Stimulated activated CD4-positive, alpha-beta T cell treated with anti-CD3 and anti-CD28 coated beads, Interleukin-4, amount 100 ng/mL, for 4 hours (primary cell): ENCODE results near the gene GAL3ST3.

ENCODE experiments used
- DNase-seq, 2 experiments: peaks; one replicate each; pipeline ENCODE4 v3.0.0-alpha.2; 2020

GAL3ST3 gene

DNA sequence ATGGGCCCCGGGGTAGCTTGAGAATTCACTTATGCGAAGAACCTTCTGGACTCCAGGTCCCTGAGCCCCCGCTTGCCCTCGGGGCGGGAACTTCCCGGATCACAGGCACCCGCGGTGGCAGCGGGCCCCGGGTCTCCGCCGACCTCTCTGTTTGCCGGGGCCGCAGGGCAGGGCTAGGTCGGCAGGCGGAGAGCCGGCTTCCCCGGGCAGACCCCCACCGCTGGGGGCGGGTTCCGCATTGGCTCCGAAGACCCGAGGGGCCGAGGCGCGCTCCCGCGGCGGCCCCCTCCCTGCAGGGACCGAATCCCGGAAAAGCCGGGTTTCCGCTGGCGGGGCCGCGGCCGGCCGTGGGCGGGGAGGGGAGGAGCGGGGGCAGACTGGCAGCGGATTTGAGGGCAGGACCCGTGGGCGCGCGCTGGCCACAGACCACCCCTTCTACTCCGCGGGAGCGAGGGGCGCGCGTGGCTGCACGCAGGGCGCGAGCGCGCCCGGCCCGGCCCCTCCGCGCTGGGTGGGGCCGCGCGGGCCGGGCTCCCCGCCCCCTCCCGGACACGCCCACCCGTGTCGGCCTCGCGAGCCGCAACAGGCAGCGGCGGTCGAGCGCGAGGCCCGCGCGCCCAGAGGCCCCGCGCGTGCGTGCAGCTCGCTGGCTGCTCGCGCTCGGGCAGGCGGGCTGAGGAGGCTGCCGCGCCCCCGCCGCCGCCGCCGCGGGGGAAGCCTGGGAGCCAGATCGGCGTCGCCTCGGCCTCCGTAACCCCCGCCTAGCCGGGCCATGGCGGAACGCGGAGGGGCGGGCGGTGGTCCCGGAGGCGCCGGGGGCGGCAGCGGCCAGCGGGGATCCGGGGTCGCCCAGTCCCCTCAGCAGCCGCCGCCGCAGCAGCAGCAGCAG, 21.0 kb upstream of the GAL3ST3 start, which contains the start of gene PACS1:
Gene PACS1 (plus strand): TSS at position 558 of the 889 bp plus-strand sequence. CDS start 215 bp downstream, at position 773.
- peak; percentile 69 to 74 for DNase-seq

DNA sequence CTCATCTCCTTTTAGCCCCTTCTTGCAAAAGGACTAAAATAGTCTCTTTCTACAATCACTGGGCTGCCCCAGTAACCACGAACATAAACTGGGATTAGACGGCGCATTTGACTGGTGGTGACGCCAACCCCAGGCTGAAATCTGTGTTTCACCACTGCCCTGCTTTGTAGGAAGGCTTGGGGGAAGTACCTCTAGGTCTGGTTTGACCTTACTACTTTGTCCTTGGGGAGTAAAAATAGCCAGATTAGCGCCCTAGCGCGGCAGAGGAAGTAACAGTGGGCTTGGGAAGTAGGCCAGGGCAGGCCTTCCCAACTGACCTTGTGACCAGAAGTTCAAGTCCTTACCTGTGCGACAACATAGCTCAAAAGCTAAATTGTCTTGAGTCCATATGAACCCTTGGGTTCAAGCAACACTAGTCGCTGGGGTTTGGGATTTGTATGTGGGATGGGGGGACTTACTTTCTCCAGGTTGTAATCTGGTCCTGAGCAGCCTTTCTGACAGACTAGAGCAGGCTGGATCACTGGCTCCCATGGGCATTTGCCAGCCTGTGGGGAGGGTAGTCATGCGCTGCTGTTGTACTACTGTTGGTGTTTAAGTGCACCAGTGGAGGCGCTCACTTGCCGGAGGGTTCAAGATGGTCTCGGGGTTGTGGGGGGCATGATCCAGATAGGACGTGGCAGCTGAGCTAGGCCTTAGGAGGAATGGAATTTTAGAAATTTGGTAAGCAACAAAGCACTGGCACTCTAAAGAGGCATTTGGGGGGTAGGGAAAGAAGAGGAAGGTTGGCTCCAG, 20.2 kb upstream of the GAL3ST3 start:
- peak in 1 of 2 experiments; percentile 32 for DNase-seq

DNA sequence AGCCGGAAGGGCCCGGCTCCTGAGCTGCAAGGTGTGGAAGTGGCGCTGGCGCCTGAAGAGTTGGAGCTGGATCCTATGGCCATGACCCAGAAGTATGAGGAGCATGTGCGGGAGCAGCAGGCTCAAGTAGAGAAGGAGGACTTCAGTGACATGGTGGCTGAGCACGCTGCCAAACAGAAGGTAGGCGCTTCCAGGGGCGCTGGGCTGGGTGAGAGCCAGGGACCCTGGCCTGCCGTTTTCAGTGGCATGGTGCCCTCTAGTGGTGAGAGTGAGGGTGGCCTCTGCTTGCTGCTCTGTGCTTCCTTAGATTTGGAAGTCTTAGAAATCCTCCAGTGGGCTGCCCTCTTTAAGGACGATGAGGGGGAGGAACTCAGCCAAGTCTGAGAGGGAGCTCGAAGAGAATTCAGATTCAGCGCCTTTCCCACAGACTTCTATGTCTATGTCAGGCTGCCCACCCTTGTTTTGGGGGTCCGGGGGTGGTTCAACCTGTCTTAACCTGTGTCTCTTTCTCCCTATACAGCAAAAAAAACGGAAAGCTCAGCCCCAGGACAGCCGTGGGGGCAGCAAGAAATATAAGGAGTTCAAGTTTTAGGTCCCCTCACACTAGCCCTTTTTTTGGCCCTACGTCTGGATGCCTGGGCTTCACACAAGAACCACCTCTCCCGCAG, 19.3 kb upstream of the GAL3ST3 start:
- peak; percentile 68 to 70 for DNase-seq

DNA sequence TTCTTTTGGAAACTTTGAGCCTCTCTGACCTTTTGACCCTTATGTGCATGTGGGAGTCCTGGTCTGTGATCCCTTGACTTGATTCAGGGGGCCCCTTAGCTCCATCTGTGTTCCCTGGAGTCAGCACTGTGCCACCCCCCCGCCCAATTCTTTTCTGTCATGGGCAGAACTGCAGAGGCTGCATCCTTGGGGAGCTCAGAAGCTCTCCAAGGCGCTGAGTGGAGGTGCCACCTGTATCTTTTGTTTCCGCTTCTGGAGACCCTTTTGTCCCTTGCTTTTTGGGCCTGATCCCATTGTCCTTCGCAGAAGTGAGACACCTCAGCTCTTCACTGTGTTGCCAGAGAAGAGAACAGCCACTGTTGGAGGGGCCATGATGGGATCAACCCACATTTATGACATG, 18.7 kb upstream of the GAL3ST3 start:
- DNase-seq, result no peak

DNA sequence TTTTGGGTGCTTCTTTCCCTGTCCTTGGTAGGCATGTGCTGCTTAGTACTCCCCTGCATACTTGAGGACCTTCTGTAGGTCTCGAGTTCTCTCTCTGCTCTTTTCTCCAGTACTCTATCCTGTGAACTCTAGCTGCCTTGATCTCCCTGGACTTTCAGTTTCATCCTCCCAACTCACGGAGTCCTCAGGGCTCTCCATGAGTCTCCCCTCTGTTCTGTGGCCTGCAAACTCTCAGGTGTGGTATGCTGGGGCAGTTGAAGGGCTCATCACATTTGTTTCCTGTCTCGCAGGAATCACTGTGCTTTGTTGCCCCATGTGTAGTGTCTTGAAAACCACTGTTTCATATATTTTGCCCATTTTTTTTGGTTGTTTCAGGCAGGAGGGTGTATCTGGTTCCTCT, 17.8 kb upstream of the GAL3ST3 start:
- no peak for DNase-seq

DNA sequence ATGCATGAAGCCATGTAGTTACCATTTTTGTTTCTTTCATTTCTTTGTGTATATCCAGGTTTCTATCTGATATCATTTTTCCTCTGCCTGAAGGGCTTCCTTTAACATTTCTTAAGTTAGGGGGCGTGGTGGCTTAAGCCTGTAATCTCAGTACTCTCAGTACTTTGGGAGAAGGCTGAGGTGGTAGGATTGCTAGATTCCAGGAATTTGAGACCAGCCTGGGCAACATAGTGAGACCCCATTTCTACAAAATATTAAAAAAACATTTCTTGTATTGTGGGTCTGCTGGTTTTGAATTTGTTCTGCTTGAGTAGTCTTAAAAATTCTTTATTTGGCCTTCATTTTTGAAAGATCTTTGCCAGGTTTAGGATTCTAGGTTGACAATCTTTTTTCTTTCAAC, 15.6 kb upstream of the GAL3ST3 start:
- no peak for DNase-seq

DNA sequence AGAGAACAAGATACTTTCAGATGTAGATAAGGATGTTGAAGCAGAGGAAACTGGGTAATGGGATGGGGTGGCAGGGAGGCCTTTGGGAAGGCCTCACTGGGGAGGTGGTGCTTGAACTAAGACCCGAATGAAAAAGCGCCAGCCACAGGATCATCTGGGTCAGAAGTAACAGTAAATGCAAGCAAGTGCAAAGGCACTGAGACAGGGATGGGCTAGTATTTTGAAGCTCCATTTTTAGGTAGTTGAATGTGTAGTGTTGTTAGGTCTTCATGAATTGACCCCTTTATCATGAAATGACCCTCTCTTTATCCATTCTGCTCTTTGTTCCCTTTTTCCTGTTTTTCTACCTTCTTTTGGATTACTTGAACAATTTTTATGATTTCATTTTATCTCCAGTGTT, 14.9 kb upstream of the GAL3ST3 start:
- no peak for DNase-seq

DNA sequence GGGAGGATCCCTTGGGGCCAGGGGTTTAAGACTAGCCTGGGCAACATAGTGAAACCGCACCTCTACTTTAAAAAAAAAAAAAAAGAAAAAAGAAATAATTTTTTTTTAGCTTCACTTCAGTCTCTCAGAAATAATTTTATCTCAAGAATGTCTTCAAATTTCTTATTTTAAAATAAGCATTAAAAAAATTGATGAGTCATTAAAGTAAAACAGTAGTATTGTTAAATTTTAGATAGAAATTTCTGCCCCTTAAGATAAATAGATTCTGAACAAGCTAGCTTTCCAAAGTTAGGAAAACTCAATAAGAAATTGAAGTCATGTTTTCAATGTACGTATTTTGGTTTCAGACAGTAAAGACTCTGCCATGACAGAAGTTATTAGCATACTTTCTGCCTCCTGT, 13.4 kb upstream of the GAL3ST3 start:
- no peak for DNase-seq

DNA sequence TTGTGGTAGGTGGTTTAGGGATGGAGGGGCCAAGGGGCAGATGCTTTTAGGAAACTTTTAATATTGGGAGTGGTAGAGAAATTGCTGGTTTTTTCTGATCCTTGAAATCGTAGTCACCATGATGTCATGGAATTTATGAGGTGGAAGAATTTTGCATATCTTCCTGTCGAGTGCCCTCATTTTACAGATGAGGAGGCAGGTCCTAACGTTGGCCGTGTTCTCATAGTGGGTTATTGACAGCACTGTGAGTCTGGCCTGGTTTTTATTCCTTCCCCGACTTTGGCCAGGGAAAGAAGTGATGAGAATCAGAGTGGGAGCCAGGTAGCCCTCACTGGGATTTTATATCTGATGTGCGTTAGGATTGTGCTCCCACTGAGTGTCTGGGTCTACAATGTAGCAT, 12.3 kb upstream of the GAL3ST3 start:
- no peak for DNase-seq

DNA sequence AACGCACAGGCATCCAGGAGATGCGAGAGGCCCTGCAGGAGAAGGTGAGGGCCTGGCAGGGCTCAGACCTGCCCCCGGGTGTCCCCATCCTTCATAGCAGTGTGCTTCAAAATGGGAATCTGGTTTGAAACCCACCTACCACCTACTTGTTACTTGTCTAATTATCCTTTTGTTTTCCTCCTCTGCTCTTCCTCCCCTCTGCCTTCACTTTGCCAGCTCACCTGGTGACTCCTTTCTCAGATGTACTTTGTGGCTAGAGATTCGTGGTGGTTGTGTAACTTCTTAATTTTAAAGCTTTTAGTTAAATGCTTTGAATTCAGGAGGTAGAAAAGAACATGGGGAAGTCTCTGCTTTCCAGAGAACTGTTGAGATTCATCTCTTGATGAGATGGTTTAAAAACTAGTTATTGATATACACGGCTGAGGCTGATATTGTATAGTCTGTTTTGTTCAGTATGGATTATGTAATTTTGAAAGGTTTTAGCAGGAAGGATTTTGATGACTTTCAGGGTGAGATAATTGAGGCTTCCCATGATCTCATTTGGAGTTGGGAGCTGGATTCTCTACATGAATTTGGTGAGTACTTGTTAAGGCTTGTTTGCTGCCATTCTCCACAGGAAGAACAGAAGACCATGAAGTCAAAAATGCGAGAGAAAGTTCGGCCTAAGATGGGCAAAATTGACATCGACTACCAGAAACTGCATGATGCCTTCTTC, 11.2 kb upstream of the GAL3ST3 start:
- DNase-seq, result no peak

DNA sequence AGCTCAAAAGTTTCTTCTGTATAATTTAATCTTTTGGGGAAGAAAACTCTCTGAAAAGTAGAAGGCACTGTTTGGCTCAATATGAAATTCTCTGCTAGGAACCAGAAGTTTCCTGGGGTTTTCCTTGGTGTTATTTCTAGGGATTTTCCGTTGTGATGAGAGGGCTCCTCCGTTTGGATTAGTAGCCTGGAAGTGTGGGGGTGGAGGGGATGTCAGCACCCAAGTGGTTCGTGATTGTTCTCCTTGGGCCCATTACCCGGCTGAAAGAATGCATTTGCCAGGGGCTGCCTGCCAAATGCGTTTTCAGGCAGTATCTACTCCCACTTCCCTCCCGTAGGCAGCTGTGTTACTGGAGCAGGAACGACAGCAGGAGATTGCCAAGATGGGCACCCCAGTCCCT, 7.5 kb upstream of the GAL3ST3 start:
- no peak for DNase-seq

DNA sequence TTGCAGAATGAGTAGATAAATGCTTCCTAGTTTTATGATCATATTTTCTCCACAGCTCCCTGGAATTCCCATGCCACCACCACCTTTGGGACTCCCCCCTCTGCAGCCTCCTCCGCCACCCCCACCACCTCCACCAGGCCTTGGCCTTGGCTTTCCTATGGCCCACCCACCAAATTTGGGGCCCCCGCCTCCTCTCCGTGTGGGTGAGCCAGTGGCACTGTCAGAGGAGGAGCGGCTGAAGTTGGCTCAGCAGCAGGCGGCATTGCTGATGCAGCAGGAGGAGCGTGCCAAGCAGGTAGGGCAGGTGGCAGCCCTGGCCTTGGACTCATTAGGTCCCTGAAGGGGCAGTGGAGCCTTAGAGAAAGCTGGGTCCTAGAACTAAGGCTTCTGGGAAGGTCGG, 6.1 kb upstream of the GAL3ST3 start:
- DNase-seq, result no peak

DNA sequence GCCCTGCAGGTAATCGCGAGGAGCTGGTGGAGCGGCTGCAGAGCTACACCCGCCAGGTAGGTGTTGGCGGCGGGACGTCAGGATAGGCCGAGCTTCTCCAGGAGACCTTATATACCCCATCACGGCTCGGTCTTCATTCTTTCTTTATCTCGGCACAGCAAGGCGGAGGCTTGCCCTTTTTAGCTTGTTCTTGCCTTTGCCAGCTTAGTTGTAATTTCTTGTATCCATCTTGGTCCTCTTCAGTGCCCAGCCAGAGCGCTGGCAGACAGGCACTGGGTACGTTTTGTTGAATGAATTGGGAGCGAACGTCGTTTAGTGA, 3.7 kb upstream of the GAL3ST3 start:
- no peak for DNase-seq

DNA sequence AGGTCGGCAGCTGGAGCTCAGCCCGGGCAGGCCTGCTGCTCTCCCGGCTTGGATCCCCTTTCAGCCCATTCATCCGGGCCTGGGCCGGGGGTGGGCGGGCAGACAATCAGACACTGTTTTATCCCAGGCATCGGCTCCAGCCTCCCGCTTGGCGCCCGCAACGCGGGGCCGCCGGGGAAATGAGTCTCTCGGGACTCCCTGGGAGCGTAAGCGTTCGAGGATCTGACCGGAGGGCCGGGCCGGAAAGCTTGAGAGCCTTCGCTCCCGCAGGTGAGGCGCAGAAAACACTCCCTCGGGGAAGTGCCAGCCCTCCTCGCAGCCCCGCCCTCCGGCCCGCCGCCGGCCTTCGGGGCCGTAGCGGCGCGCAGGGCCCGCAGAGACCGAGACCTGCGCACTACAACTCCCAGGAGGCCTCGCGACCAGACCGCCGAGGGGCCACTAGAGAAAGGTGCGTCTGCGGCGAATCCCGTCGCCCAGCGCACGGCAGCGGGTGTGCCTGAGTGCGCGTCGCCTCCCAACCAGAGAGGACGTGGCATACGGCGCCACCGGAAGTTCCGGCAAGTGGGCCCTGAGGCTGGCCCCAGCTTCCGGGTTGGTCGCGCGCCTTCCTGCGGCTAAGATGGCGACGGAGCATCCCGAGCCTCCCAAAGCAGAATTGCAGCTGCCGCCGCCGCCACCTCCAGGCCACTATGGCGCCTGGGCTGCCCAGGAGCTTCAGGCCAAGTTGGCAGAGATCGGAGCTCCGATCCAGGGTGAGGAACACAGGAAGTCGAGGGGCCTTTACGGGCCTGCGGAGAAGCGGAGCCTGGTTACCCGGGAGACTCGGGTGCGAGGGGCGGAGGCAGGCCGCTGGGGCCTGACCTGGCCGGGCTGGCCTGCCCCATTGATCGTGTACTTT, 3.1 kb upstream of the GAL3ST3 start, which contains the start of gene SF3B2:
Gene SF3B2 (plus strand): TSS at position 599 of the 898 bp plus-strand sequence. CDS start 21 bp downstream, at position 620.
- DNase-seq, result peak; percentile 94 to 95

DNA sequence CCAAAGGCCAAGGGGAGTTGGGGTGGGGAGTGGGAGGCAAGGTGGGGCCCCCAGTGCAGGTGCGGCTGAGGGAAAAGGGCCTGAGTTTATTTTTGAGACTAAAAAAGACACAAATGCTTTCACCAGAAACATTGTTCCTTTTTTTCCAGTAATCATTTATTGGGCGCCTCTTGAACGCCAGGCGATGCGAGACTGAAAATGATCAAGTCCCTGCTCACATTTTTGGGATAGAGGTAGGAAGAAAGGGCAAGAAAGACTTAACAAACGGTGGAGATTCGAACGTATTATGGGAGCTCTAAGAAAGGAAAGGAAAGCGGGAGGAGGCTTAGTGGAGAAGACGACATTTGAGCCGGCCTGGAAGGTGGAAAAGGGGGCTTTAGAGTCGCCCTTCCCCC, 2.4 kb upstream of the GAL3ST3 start:
- DNase-seq, result no peak

DNA sequence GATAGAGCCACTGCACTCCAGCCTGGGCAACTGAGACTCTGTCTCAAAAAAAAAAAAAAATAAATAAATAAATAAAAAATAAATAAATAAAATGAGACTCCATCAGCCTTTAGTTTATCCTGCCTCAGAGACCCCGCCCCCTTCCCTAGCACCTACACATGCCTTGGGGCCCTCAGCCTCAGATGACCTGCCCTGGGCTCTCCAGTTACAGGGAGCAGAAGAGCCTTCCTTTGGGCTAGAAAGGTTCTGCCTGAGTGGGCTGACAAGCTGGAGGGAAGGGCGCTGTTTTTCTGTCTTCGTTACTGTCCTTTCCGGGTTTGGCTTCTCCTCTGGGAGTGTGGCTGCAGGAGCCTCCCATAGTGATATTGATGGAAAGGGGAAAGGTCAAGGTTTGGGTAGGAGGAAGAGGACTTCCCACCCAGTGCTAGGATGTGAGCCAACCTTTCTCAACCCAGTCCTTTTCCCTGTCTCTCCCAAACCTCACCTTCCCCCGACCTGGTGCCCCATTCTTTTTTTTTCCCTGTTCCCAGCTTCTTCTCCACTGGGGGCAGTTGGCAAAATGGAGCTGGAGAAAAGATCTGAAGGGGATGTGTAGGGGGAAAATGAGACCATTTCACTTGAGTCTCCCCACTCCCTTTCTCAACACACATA, 1.7 kb upstream of the GAL3ST3 start:
- no peak for DNase-seq

DNA sequence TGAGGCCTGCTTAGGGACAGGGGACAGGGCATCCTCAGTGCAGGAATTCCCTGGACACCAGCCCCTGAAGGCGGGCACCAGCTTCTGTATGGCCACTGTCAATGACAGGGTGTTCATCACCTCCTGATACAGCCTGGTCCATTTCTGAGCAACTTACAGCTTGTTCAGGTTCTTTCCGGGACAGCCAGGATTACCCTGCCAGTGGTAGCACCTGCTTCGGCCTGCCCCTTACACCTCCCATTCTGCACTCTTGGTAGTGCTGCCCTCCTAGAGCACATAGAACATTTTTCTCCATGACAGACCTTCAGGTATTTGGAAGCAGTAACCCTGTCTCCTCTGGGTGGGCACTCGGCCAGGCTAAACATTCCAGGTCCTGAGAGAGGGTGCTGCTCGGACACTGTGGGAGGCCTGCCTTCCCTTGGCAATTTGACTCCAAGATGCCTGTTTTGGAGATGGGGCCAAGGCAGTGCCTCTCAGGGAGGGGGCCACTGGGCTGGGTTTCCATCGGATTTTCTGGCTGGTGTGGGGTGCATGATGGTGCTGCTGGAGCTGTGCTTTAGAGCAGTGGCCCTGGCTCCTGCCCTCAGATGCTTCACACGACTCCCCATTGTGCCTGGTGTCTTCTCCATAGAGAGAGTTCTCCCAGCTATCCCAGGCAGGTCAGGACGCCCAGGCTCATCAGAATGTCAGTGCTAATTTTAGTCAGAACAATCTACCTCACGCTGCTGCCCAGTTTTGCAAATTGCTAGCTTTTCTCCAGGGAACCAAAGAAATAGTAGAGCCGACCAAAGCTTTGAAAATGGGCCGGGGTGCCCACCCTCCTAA, 1.2 kb downstream of the GAL3ST3 start:
- DNase-seq, result no peak

DNA sequence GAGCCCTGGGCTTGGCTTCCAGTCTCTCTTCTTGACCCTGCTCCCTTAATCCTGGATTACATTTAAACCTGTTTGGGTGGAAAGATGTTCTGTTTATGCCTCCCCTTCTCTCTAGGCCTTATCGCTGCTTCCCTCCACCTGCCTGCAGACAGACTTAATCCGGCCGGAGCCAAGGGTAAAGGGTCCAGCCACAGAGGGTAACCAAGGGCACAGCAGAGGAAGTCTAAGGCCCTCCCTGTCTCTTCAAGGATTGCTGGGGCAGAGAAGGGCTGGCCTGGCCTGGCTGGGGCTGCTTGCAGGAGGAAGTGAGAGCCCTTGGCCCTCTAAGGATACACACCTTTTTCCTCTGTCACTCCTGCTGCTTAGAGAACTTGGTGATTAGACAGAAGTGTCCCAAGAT, 2.1 kb downstream of the GAL3ST3 start:
- no peak for DNase-seq

DNA sequence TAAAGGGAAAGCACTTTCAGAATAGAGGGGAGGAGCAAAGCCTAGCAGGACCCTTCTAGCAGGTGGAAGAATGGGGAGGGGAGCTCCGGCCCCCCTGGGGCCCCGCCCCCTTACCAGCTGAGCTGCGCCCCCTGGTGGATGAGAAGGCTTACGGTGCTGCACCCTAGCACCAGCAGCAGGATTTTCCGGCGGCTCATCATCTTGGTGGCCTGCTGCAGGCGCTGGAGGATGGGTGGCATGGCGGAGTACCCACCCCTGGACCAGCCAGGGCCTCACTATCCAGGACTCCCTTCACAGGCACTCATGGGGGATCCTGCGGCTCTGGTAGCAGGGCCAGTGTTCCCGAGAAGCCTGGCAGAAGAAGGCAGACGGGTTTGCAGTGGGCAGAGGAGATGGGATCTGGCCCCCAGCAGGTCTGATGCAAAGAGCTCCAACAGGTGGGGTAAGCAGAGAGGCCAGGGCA, 3.8 kb downstream of the GAL3ST3 start:
- DNase-seq, result peak; percentile 76 to 80

DNA sequence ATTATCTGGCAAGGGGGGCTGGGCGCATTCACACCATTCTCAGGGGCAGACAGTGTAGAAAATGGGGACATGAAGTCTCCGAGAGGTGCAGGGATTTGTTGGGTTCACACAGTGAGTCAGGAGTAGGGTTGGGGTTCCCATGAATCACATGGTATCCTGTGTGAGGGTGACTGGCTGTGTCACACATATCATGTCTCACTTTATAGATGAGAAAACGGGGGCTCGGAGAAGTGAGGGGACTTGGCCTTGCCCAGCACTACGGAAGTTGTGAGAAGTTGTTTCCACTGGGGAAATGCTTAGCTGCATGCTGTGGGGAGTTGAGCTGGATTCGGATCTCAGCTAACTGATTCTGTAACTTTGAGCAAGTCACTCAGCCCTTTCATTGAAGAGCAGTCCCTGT, 4.2 kb downstream of the GAL3ST3 start:
- DNase-seq, result peak in 1 of 2 experiments; percentile 27
